Fibroblast of lung (primary cell): ENCODE results near the gene ALDH1A1. TPM values are rescaled to one million over a fixed set of nuclear protein-coding genes. Genes with fewer than 3 reads are reported as not detected.

Experiments used
- DNase-seq, 2 donors: peaks; one replicate each; pipeline versions ENCODE4 v3.0.0 to v3.0.0-alpha.2; 2010; ENCODE audit warnings: low read depth in 2 of 2
- H2AFZ ChIP-seq: 2 replicates; pipeline ENCODE4 v1.5.1; 2012; ENCODE audit warnings: low read length, control low read depth, inconsistent platforms
- H3K27ac ChIP-seq: 2 replicates; pipeline ENCODE4 v1.5.1; 2011; ENCODE audit warnings: low read length, control low read depth; ENCODE audit not compliant: insufficient read depth
- H3K27me3 ChIP-seq: 2 replicates; pipeline ENCODE4 v1.5.1; 2011; ENCODE audit warnings: mild to moderate bottlenecking, low read length; ENCODE audit not compliant: control insufficient read depth, insufficient read depth
- H3K36me3 ChIP-seq: 2 replicates; pipeline ENCODE4 v1.5.1; 2011; ENCODE audit warnings: low read length; ENCODE audit not compliant: control insufficient read depth, insufficient read depth
- H3K4me1 ChIP-seq: 2 replicates; pipeline ENCODE4 v1.5.1; 2011; ENCODE audit warnings: low read length; ENCODE audit not compliant: control insufficient read depth, insufficient read depth; ENCODE audit errors: extremely low read depth
- H3K4me2 ChIP-seq: 2 replicates; pipeline ENCODE4 v1.5.1; 2011; ENCODE audit warnings: low read length, control low read depth; ENCODE audit not compliant: insufficient read depth; ENCODE audit errors: extremely low read depth
- H3K4me3 ChIP-seq, 4 experiments: fragments of 200-600 bp in 1 of 4; sonication (generic) in 1 of 4; replicated peaks in 1 of 4; 2 replicates each; pipeline ENCODE4 v1.5.1; 2011 to 2016; ENCODE audit warnings: low read length in 4 of 4, low read depth in 3 of 4, mild to moderate bottlenecking in 3 of 4, control low read depth in 2 of 4, inconsistent platforms in 1 of 4, mixed read lengths in 1 of 4; ENCODE audit not compliant: insufficient read depth in 1 of 4; ENCODE audit errors: control extremely low read depth in 1 of 4
- H3K79me2 ChIP-seq: 2 replicates; pipeline ENCODE4 v1.5.1; 2012; ENCODE audit warnings: mild to moderate bottlenecking, low read length, inconsistent platforms; ENCODE audit not compliant: control insufficient read depth, insufficient read depth
- H3K9ac ChIP-seq: 2 replicates; pipeline ENCODE4 v1.5.1; 2011; ENCODE audit warnings: mild to moderate bottlenecking, low read length, control low read depth; ENCODE audit not compliant: insufficient read depth
- H3K9me3 ChIP-seq: 2 replicates; pipeline ENCODE4 v1.5.1; 2012; ENCODE audit warnings: low read depth, low read length; ENCODE audit not compliant: control insufficient read depth, insufficient read depth
- H4K20me1 ChIP-seq: 2 replicates; pipeline ENCODE4 v1.5.1; 2011; ENCODE audit warnings: low read length; ENCODE audit not compliant: control insufficient read depth, insufficient read depth; ENCODE audit errors: extremely low read depth
- CTCF ChIP-seq, 2 donors: IDR thresholded peaks in 1 of 2; conservative IDR thresholded peaks in 1 of 2; 1 replicate in 1 of 2; 2 replicates in 1 of 2; pipeline ENCODE4 v1.5.1; 2011 to 2012; ENCODE audit warnings: low read length in 2 of 2, control low read depth in 1 of 2, inconsistent platforms in 1 of 2, low read depth in 1 of 2, mild to moderate bottlenecking in 1 of 2
- EZH2 ChIP-seq: IDR thresholded peaks from 2 replicates; pipeline ENCODE4 v1.5.1; 2012; ENCODE audit warnings: low read length, control low read depth, mild to moderate bottlenecking; ENCODE audit errors: missing control alignments
- polyA plus RNA-seq, 2 donors: library from polyadenylated mRNA; depleted of rRNA in 1 of 2; stranded (reverse) in 1 of 2; unstranded in 1 of 2; fragments of >200 nt; gene quantifications; 2 replicates each; pipeline ENCODE4 v1.2.1, GENCODE V29; 2011 to 2012; ENCODE audit warnings: missing spikeins in 1 of 2
- total RNA-seq: library from RNA; depleted of rRNA; stranded (reverse); fragments of >200 nt; gene quantifications from 2 replicates; pipeline ENCODE4 v1.2.1, GENCODE V29; 2014

The ALDH1A1 gene
- total and polyA plus RNA-seq, 2 donors (not counting 1 experiment from before 2014, with no cell fraction given) = 7.4 to 46.1 TPM

GRCh38 chr9:72875221-72875620 lies 77.6 kb downstream of the ALDH1A1 start:
- Histone ChIP-seq H3K36me3 (no peaks in the 10 kb centered on the region), H3K4me3 (no peak overlapping the region), H3K4me2 (no peak overlapping the region), H4K20me1 (no peaks in the 10 kb centered on the region), H3K9me3 (no peaks in the 10 kb centered on the region), H3K27me3 (no peaks in the 10 kb centered on the region), H3K9ac (no peak overlapping the region), H2AFZ (no peak overlapping the region), H3K27ac (no peak overlapping the region), H3K4me1 (no peaks in the 10 kb centered on the region), H3K79me2 (no peaks in the 10 kb centered on the region)
- DNase-seq = no peak
- TF ChIP-seq EZH2 (no peak), CTCF (conservative IDR thresholded peaks at IDR 0.05 in 1 of 2, IDR thresholded peaks at IDR 0.05 in 1 of 2; ENCODE audit: low read depth in 1 of 2, low read length in 2 of 2) (no peak)

GRCh38 chr9:72874344-72874743 lies 78.5 kb downstream of the ALDH1A1 start:
- H3K79me2 ChIP-seq = no peaks in the 10 kb centered on the region
- no peaks in the 10 kb centered on the region for H3K36me3 ChIP-seq
- no peak overlapping the region for H2AFZ ChIP-seq
- no peaks in the 10 kb centered on the region for H3K27me3 ChIP-seq
- no peak overlapping the region for H3K4me3 ChIP-seq
- no peak for DNase-seq
- H3K4me2 ChIP-seq = no peak overlapping the region
- no peak for TF ChIP-seq CTCF (conservative IDR thresholded peaks at IDR 0.05 in 1 of 2, IDR thresholded peaks at IDR 0.05 in 1 of 2; ENCODE audit: low read depth in 1 of 2, low read length in 2 of 2)
- TF ChIP-seq EZH2 = no peak
- no peak overlapping the region for H3K9ac ChIP-seq
- no peaks in the 10 kb centered on the region for H3K4me1 ChIP-seq
- H3K27ac ChIP-seq = no peak overlapping the region
- no peaks in the 10 kb centered on the region for H4K20me1 ChIP-seq
- no peaks in the 10 kb centered on the region for H3K9me3 ChIP-seq

- H3K79me2 ChIP-seq = no peaks in the 10 kb centered on the region
- H2AFZ ChIP-seq = no peak overlapping the region
- no peak for TF ChIP-seq EZH2
- TF ChIP-seq CTCF (conservative IDR thresholded peaks at IDR 0.05 in 1 of 2, IDR thresholded peaks at IDR 0.05 in 1 of 2; ENCODE audit: low read depth in 1 of 2, low read length in 2 of 2) = no peak
- no peak overlapping the region for H3K27ac ChIP-seq
- no peaks in the 10 kb centered on the region for H3K9me3 ChIP-seq
- no peak overlapping the region for H3K9ac ChIP-seq
- no peaks in the 10 kb centered on the region for H3K36me3 ChIP-seq
- no peaks in the 10 kb centered on the region for H3K27me3 ChIP-seq
- no peaks in the 10 kb centered on the region for H3K4me1 ChIP-seq
- no peak for DNase-seq
- H4K20me1 ChIP-seq = no peaks in the 10 kb centered on the region
- H3K4me2 ChIP-seq = no peak overlapping the region
- no peak overlapping the region for H3K4me3 ChIP-seq
These were observed 79.4 kb downstream of the ALDH1A1 start for GRCh38 chr9:72873456-72873855.
